DMS53 treated with DMSO at 0.1 percent for 48 hours (cell line): Measurements from ENCODE around the gene FMO3.

Experiments
- DNase-seq: peaks from one replicate; lab custom pipeline; 2025; ENCODE audit not compliant: unreplicated experiment; lab: John Stamatoyannopoulos, UW

The FMO3 gene

GRCh38 chr1:171115280-171115897 is 24.7 kb downstream of the FMO3 start:
- DNase-seq = no peak

- no peak for DNase-seq
These were observed 26.0 kb downstream of the FMO3 start for GRCh38 chr1:171116676-171117075.

GRCh38 chr1:171117085-171117484 is 26.4 kb downstream of the FMO3 start:
- DNase-seq = no peak

GRCh38 chr1:171119648-171120047 is 28.9 kb downstream of the FMO3 start:
- no peak for DNase-seq

GRCh38 chr1:171122299-171122698 is 31.6 kb downstream of the FMO3 start:
- DNase-seq = no peak

GRCh38 chr1:171122893-171123292 is 32.2 kb downstream of the FMO3 start:
- DNase-seq = no peak

GRCh38 chr1:171126504-171126903 is 35.8 kb downstream of the FMO3 start:
- DNase-seq = no peak

GRCh38 chr1:171127099-171127498 is 36.4 kb downstream of the FMO3 start:
- no peak for DNase-seq

- no peak for DNase-seq
These were observed 36.8 kb downstream of the FMO3 start for GRCh38 chr1:171127501-171127900.

GRCh38 chr1:171128463-171128862 is 37.8 kb downstream of the FMO3 start:
- DNase-seq = no peak

- no peak for DNase-seq
These were observed 43.7 kb downstream of the FMO3 start for GRCh38 chr1:171134204-171134923.

- no peak for DNase-seq
These were observed 46.9 kb downstream of the FMO3 start for GRCh38 chr1:171137580-171137979.

- DNase-seq = no peak
These were observed 48.3 kb downstream of the FMO3 start for GRCh38 chr1:171138980-171139379.

GRCh38 chr1:171139890-171140289 is 49.2 kb downstream of the FMO3 start:
- DNase-seq = no peak

- DNase-seq = no peak
These were observed 49.7 kb downstream of the FMO3 start for GRCh38 chr1:171140401-171140800.

- DNase-seq = no peak
These were observed 50.4 kb downstream of the FMO3 start for GRCh38 chr1:171140956-171141687.

- DNase-seq = no peak
These were observed 51.1 kb downstream of the FMO3 start for GRCh38 chr1:171141688-171142415.

- peak; percentile 13 for DNase-seq
These were observed 52.0 kb downstream of the FMO3 start for GRCh38 chr1:171142416-171143385.

GRCh38 chr1:171150156-171150555 is 59.5 kb downstream of the FMO3 start:
- DNase-seq = no peak

- no peak for DNase-seq
These were observed 61.8 kb downstream of the FMO3 start for GRCh38 chr1:171152549-171152948.
